K562 (cell line): Measurements from ENCODE around the gene TMEM88. TPM values are rescaled to one million over a fixed set of nuclear protein-coding genes. Genes with fewer than 3 reads are reported as not detected.

Source experiments
- BHLHE40 ChIP-seq: IDR thresholded peaks from 2 replicates; pipeline ENCODE4 v1.6.1; 2011; ENCODE audit warnings: low read length, improper control_type of control experiment
- BRD4 ChIP-seq: fragments of 200-600 bp; sonication (generic); IDR thresholded peaks from 2 replicates; pipeline ENCODE4 v1.6.1; 2017; ENCODE audit warnings: inconsistent platforms
- CHD4 ChIP-seq: fragments of 200-600 bp; sonication (generic); IDR thresholded peaks from 3 replicates; pipeline ENCODE4 v1.6.1; 2012; ENCODE audit warnings: low read depth, mild to moderate bottlenecking, mixed read lengths, low read length, inconsistent platforms; ENCODE audit not compliant: insufficient read depth, insufficient replicate concordance, poor library complexity, severe bottlenecking
- CREB1 ChIP-seq, 2 experiments: sonication (generic) in 1 of 2; formaldehyde crosslinking in 1 of 2; IDR thresholded peaks; 2 replicates each; pipeline versions ENCODE4 v1.6.1 to v1.8.0; 2012 to 2022; ENCODE audit warnings: inconsistent platforms in 1 of 2, mild to moderate bottlenecking in 1 of 2, missing genetic modification reagents in 1 of 2, moderate library complexity in 1 of 2
- E2F6 ChIP-seq, 2 experiments: IDR thresholded peaks; 2 replicates each; pipeline ENCODE4 v1.6.1; 2011; ENCODE audit warnings: borderline replicate concordance in 1 of 2, control low read depth in 1 of 2, low read depth in 1 of 2, low read length in 1 of 2, mild to moderate bottlenecking in 1 of 2, mixed read lengths in 1 of 2, moderate library complexity in 1 of 2; ENCODE audit not compliant: insufficient read depth in 1 of 2, insufficient read length in 1 of 2, poor library complexity in 1 of 2, severe bottlenecking in 1 of 2; ENCODE audit errors: extremely low read depth in 1 of 2
- HNRNPL ChIP-seq: fragments of 200-400 bp; formaldehyde crosslinking; IDR thresholded peaks from 2 replicates; pipeline ENCODE4 v1.6.1; 2017; ENCODE audit warnings: low read depth, mild to moderate bottlenecking, low read length
- MAZ ChIP-seq, 2 experiments: fragments of 450-650 bp in 1 of 2; sonication (generic) in 1 of 2; formaldehyde crosslinking; IDR thresholded peaks in 1 of 2; conservative IDR thresholded peaks in 1 of 2; 2 replicates each; pipeline versions ENCODE4 v1.4.0 to v1.5.0; 2020; ENCODE audit warnings: mild to moderate bottlenecking in 1 of 2, missing genetic modification reagents in 1 of 2
- MEIS2 ChIP-seq: fragments of 450-650 bp; IDR thresholded peaks from 2 replicates; pipeline ENCODE4 v1.6.1; 2014; ENCODE audit warnings: mild to moderate bottlenecking; ENCODE audit not compliant: partially characterized antibody
- MNT ChIP-seq, 2 experiments: fragments of 450-650 bp; conservative IDR thresholded peaks; 2 replicates each; pipeline ENCODE4 v1.6.1; 2017; ENCODE audit warnings: mild to moderate bottlenecking in 2 of 2, moderate library complexity in 2 of 2
- MYBL2 ChIP-seq, 2 experiments: fragments of 450-650 bp in 1 of 2; sonication (generic) in 1 of 2; formaldehyde crosslinking in 1 of 2; IDR thresholded peaks; 2 replicates each; pipeline versions ENCODE4 v1.6.1 to v1.8.1; 2017 to 2022; ENCODE audit warnings: borderline replicate concordance in 1 of 2, inconsistent platforms in 1 of 2, low read depth in 1 of 2, mild to moderate bottlenecking in 1 of 2, missing genetic modification reagents in 1 of 2, moderate library complexity in 1 of 2
- NFE2L1 ChIP-seq: fragments of 450-650 bp; IDR thresholded peaks from 2 replicates; pipeline ENCODE4 v1.6.1; 2016; ENCODE audit warnings: missing genetic modification characterization, low read depth, mild to moderate bottlenecking, missing compliant biosample characterization, moderate library complexity, borderline replicate concordance
- PPARD ChIP-seq: fragments of 250-450 bp; sonication (Bioruptor Pico); IDR thresholded peaks from 2 replicates; pipeline ENCODE4 v1.8.0; 2022; ENCODE audit warnings: inconsistent platforms, mild to moderate bottlenecking, moderate library complexity
- SIN3A ChIP-seq, 2 experiments: fragments of 150-350 bp in 1 of 2; IDR thresholded peaks; 2 replicates each; pipeline ENCODE4 v1.6.1; 2011 to 2016; ENCODE audit warnings: borderline replicate concordance in 2 of 2, low read depth in 2 of 2, low read length in 2 of 2, mild to moderate bottlenecking in 2 of 2, moderate library complexity in 2 of 2; ENCODE audit not compliant: control insufficient read depth in 1 of 2
- TFAP4 ChIP-seq: sonication (generic); formaldehyde crosslinking; IDR thresholded peaks from 2 replicates; pipeline ENCODE4 v1.8.0; 2022; ENCODE audit warnings: missing genetic modification reagents, mild to moderate bottlenecking, moderate library complexity, borderline replicate concordance
- UBTF ChIP-seq, 2 experiments: IDR thresholded peaks; 2 replicates each; pipeline ENCODE4 v1.6.1; 2012; ENCODE audit warnings: improper control_type of control experiment in 2 of 2, low read depth in 2 of 2, low read length in 2 of 2, borderline replicate concordance in 1 of 2
- ZNF561 ChIP-seq: fragments of 450-650 bp; formaldehyde crosslinking; conservative IDR thresholded peaks from 2 replicates; pipeline ENCODE4 v1.4.0; 2020; ENCODE audit warnings: mild to moderate bottlenecking, moderate library complexity
- polyA plus RNA-seq, 8 experiments: library from polyadenylated mRNA; depleted of rRNA in 4 of 8; stranded (reverse) in 5 of 8; unstranded in 3 of 8; fragments of >200 nt; fragmentation: Nextera tagmentation in 2 of 8; fragmentation: Illumina TruSeq in 1 of 8; extraction: Ambion mirVana in 2 of 8; extraction: Trizol in 1 of 8; gene quantifications; 2 replicates each; pipeline versions ENCODE4 v1.2.1 to v1.2.3, GENCODE V29; 2011 to 2014; ENCODE audit warnings: inconsistent platforms in 1 of 8, missing spikeins in 1 of 8
- total RNA-seq, 7 experiments: library from RNA; depleted of rRNA in 6 of 7; stranded (reverse); fragments of >200 nt in 6 of 7; fragmentation: Illumina TruSeq in 2 of 7; extraction: Trizol in 2 of 7; gene quantifications; 2 replicates each; pipeline versions ENCODE4 v1.2.1 to v1.2.3, GENCODE V29; 2011 to 2021; ENCODE audit warnings: low replicate concordance in 1 of 7

The TMEM88 gene
- total and polyA plus RNA-seq, 9 of the 15 experiments (the other 6 are each of a cell fraction or from before 2014, with no cell fraction given), result 0.10 to 1.4 (median 0.36) TPM; not detected in 3

- TF ChIP-seq MYBL2 (IDR thresholded peaks at IDR 0.05; ENCODE audit: low read depth) (no peak), MYBL2 (CRISPR knock-in tag; IDR thresholded peaks at IDR 0.05; ENCODE audit: borderline replicate concordance) (no peak), TFAP4 (CRISPR knock-in tag) (peak; percentile 99), CHD4 (peak; percentile 11), PPARD (CRISPR knock-in tag) (no peak), HNRNPL (no peak), E2F6 (IDR thresholded peaks at IDR 0.05; ENCODE audit: borderline replicate concordance in 1 of 2, extremely low read depth in 1 of 2, insufficient read depth in 1 of 2, insufficient read length in 1 of 2, low read depth in 1 of 2, low read length in 1 of 2, poor library complexity in 1 of 2, severe bottlenecking in 1 of 2) (peak in 1 of 2 experiments; percentile 39), BHLHE40 (peak; percentile 79), CREB1 (IDR thresholded peaks at IDR 0.05) (no peak), CREB1 (CRISPR knock-in tag; IDR thresholded peaks at IDR 0.05) (no peak), NFE2L1 (tag) (no peak), MEIS2 (peak; percentile 93), MAZ (CRISPR knock-in tag; conservative IDR thresholded peaks at IDR 0.05 in 1 of 2, IDR thresholded peaks at IDR 0.05 in 1 of 2) (peak in 1 of 2 experiments; percentile 29; a peak in 3 of 4 replicates), BRD4 (peak; percentile 81; the same call in 1 of the 2 replicates), ZNF561 (CRISPR knock-in tag) (no peak), UBTF (IDR thresholded peaks at IDR 0.05; ENCODE audit: borderline replicate concordance in 1 of 2, low read depth in 2 of 2, low read length in 2 of 2) (0 out of 4 replicates have a peak, but pooled peaks of 1 of the 2 experiments have one; percentile 10), SIN3A (IDR thresholded peaks at IDR 0.05; ENCODE audit: borderline replicate concordance in 2 of 2, control insufficient read depth in 1 of 2, low read depth in 2 of 2, low read length in 2 of 2) (peak; percentile 88 to 96; a peak in 3 of 4 replicates), MNT (conservative IDR thresholded peaks at IDR 0.05) (peak; percentile 83 to 92)
Observed at GRCh38 chr17:7885367-7886226, 30.7 kb downstream of the TMEM88 start (continued).
